Measurements from ENCODE around the gene ASPN.

ASPN gene

DNA sequence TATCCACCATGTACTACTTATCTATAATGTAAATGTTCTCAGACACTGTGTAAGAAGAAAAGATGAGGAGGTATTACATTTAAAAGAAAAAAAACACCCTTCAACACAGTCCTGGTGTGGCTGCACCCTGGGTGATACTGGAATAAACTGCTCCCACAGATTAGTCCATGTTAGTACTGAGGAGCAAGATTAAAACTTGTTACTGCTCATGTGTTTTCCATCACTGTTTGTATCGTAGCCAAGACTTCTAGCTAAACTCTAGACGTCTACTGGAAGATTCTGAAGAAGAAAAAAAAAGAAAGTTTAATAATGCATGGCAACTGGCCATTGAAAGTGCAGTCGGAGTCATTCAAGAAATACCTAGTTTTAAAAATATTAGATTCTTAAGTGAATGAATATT lies at the start of gene ASPN:
Gene ASPN (minus strand): TSS at position 178 of the 400 bp plus-strand sequence.
- Histone ChIP-seq H3K27ac (no peak within 1 kb of the TSS), H3K4me3 (ENCODE audit: low read depth, low read length) (no peak within 1 kb of the TSS), H3K27me3 (replicated peaks) (no peaks in the 10 kb centered on the region), H3K36me3 (replicated peaks) (no peaks in the 10 kb centered on the region)
- TF ChIP-seq CTCF (IDR thresholded peaks at IDR 0.05; ENCODE audit: low read depth, low read length, missing control alignments) = no peak
- in situ Hi-C loops (cut with HindIII; ENCODE audit: low pct_ligation_motif_present, low sequenced_read_pairs) = no loop called here
- DNase-seq = no peak

DNA sequence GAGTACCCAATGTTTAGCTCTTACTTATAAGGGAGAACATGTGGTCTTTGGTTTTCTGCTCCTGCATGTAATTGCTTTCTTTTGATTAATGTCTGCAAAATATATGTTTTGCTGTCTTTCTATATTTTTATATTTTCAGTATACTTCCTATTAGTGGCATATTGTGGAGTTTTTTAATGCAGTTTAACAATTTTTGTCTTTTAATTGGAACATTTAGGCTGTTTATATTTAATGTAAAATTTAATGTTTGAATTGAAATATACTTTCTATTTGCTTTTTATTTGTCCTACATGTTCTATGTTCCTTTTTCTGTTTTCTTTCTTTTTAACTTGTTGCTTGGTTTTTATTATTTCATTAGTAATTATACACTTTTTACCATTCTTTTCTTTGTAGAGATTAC lies 48.6 kb upstream of the ASPN start:
- Histone ChIP-seq H3K36me3 (replicated peaks) (no peaks in the 10 kb centered on the region), H3K27me3 (replicated peaks) (no peaks in the 10 kb centered on the region), H3K4me3 (ENCODE audit: low read depth, low read length) (no peak overlapping the region), H3K27ac (no peak overlapping the region)
- in situ Hi-C loops (cut with HindIII; ENCODE audit: low pct_ligation_motif_present, low sequenced_read_pairs) = no loop called here
- no peak for DNase-seq
- TF ChIP-seq CTCF (IDR thresholded peaks at IDR 0.05; ENCODE audit: low read depth, low read length, missing control alignments) = no peak

DNA sequence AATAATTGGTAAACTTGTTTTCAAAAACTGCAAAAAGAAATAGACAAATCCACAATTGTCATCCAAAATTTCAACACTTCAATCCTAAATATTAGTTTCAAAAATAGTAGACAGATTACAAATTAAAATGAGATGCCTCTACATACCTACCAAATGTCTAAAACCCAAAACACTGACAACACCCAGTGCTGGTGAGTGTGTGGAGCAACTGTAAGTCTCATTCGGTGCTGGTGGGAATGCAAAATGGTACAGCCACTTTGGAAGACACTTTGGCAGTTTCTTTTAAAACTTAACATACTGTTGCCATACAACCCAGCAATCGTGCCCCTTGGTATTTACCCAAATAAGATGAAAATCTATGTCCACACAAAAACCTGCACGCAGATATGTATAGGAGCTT lies 46.8 kb upstream of the ASPN start:
- H3K4me3 ChIP-seq (ENCODE audit: low read depth, low read length) = no peak overlapping the region
- H3K27me3 ChIP-seq (replicated peaks) = no peaks in the 10 kb centered on the region
- no peak for DNase-seq
- no peak for TF ChIP-seq CTCF (IDR thresholded peaks at IDR 0.05; ENCODE audit: low read depth, low read length, missing control alignments)
- in situ Hi-C loops (cut with HindIII; ENCODE audit: low pct_ligation_motif_present, low sequenced_read_pairs) = no loop called here
- H3K36me3 ChIP-seq (replicated peaks) = no peaks in the 10 kb centered on the region
- H3K27ac ChIP-seq = no peak overlapping the region

GRCh38 chr9:92528522-92528849 lies 46.2 kb upstream of the ASPN start:
- in situ Hi-C loops (cut with HindIII; ENCODE audit: low pct_ligation_motif_present, low sequenced_read_pairs) = no loop called here
- Histone ChIP-seq H3K4me3 (ENCODE audit: low read depth, low read length) (no peak overlapping the region), H3K36me3 (replicated peaks) (no peaks in the 10 kb centered on the region), H3K27ac (no peak overlapping the region), H3K27me3 (replicated peaks) (no peaks in the 10 kb centered on the region)
- no peak for TF ChIP-seq CTCF (IDR thresholded peaks at IDR 0.05; ENCODE audit: low read depth, low read length, missing control alignments)
- DNase-seq = no peak

DNA sequence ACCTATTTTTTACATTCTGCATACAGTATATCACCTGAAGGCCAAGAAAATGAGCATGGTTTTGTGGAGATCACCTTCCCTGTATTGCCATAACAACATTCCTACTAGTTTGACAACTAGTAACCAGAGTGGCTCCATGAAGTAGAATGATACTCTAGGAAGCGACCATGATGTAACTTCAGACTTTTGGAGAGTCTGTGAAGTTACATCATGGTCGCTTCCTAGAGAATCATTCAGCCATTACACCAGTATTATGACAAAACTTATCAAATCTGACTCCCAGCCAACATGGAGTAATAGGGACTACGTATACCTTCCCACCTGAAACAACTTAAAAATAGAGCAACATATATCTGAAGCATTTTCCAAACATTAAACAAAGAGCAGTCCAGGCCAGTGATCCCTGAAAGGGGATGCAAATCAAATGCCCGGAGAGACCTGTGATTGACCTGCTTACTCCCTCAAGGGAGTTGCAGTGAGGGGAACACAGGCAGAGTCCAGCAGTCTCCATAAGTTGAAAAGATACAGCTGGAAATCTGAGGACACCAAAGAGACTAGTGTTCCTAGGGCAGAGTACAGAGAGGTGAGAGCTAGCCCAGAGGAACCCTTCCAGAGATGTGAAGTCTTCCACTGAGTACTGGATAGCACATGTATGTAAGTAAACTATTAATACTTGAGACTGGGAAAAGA lies 45.7 kb upstream of the ASPN start:
- DNase-seq = no peak
- H3K4me3 ChIP-seq (ENCODE audit: low read depth, low read length) = no peak overlapping the region
- TF ChIP-seq CTCF (IDR thresholded peaks at IDR 0.05; ENCODE audit: low read depth, low read length, missing control alignments) = no peak
- H3K27ac ChIP-seq = no peak overlapping the region
- no peaks in the 10 kb centered on the region for H3K27me3 ChIP-seq (replicated peaks)
- H3K36me3 ChIP-seq (replicated peaks) = no peaks in the 10 kb centered on the region
- in situ Hi-C loops (cut with HindIII; ENCODE audit: low pct_ligation_motif_present, low sequenced_read_pairs) = no loop called here

DNA sequence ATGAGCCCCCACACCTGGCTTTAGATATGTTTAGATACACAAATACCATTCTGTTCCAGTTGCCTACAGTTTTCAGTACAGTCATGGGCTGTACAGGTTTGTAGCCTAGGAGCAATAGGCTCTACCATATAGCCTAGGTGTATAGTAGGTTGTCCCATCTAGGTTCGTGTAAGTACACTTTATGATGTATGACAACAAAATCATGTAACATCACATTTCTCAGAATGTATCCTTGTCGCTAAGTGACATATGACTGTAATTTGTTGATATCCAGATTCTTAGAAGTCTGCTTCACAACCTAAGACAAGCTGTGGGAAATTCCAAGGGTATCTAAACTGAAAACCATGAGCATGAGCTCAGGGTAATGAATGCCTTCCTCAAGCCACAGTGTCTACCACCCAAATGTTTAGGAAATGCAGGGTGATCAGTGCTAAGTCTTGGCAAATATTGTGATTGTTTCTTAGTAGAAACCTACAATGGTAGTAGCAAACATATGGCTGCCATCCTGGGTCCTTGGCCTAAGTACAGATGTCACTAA lies 45.1 kb upstream of the ASPN start:
- H3K27ac ChIP-seq = no peak overlapping the region
- no peak for DNase-seq
- no peak for TF ChIP-seq CTCF (IDR thresholded peaks at IDR 0.05; ENCODE audit: low read depth, low read length, missing control alignments)
- no peaks in the 10 kb centered on the region for H3K36me3 ChIP-seq (replicated peaks)
- H3K4me3 ChIP-seq (ENCODE audit: low read depth, low read length) = no peak overlapping the region
- no peaks in the 10 kb centered on the region for H3K27me3 ChIP-seq (replicated peaks)
- in situ Hi-C loops (cut with HindIII; ENCODE audit: low pct_ligation_motif_present, low sequenced_read_pairs) = no loop called here
